IPS-NIHi7 (cell line): ENCODE data around the gene KCMF1.

ENCODE experiments used
- DNase-seq: peaks from one replicate; pipeline ENCODE4 v3.0.0; 2012; ENCODE audit warnings: mixed read lengths; ENCODE audit errors: extremely low spot score

The KCMF1 gene

DNA sequence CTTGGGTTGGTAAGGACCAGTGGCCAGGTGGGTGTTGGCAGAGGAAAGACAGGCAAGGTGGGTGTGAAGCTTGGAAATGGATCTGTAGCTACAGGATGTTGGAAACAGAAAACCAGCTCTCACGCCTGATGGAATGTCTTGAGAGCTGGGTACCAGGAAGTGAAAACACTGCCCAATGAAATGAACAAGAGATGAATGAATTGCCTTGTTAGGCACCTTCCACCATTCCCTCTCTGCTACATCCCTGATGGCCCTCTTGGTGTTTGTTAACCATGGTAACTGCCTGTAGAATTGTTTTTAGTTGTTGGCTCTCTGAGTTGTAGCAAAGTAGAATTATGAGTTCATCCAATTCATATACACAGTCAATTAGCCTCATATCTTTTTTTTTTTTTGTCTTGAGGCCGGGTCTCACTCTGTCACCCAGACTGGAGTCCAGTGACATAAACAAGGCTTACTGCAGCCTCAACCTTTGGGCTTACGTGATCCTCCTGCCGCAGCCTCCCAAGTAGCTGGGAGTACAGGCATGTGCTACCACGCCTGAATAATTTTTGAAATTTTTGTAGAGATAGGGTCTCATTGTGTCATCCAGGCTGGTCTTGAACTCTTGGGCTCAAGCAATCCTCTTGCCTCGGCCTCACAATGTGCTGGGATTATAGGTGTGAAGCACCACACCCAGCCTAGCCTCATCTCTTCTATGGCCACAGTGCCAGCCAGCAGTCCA lies 9.5 kb downstream of the KCMF1 start:
- DNase-seq, result no peak

DNA sequence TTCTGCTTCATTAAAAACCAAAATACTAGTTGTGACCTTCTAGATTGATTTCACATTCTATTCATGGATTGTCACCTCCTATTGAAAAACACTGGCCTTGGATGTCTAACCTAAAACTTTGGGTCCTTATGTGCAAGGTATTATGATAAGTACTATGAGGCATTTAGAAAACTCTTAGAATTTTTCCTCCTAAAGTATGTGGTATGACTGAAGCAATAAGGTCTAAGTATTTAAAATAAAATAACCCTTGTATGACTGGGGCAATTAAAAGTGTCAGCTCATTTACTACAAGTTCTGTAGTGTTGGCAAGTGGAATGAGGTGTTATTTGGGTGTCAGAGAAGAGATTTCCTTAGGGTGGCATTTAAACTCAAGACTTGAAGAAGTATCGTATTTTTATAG lies 15.1 kb downstream of the KCMF1 start:
- DNase-seq, result no peak

GRCh38 chr2:84989422-84989821 lies 18.5 kb downstream of the KCMF1 start:
- DNase-seq, result no peak

GRCh38 chr2:84989927-84990326 lies 19.0 kb downstream of the KCMF1 start:
- DNase-seq, result no peak

- no peak for DNase-seq
Observed at GRCh38 chr2:84991404-84992160, 20.6 kb downstream of the KCMF1 start.

DNA sequence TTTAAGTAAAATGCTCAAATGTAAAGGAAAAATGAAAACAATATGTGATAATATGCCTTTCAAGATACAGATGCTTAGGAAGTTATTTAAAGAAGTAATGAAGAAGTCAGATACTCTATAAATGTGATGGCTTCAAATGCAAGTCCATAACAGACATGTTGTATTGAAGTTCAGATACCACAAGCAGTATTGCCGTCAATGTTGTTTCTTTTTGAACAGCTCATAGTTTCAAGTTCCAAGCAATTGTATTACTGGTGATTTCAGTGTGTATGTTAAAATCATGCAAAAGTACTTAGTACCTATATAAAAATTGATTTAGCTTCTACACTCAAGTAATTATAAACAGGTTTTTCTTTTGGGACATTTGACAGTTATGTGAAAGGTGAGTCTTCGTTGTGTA lies 24.9 kb downstream of the KCMF1 start:
- no peak for DNase-seq

- DNase-seq, result no peak
Observed at GRCh38 chr2:84996909-84997308, 25.9 kb downstream of the KCMF1 start.

DNA sequence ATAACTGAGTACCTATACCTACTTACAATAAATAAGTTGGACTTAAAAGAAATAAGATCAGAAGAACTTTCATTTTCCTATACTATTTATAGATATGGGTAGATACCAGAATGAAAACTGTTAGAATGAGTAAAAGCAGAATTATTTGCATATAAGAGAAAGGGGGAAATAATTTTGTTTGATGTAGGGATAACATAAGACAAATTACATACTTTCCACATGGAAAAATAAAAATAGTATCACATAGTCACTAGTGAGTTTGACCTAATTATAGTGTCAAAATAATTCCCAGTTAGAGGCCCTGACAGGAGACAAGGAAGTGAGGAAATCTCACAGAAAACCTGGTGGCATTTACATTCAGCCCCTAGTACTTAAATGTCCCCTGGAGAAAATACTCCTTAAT lies 28.6 kb downstream of the KCMF1 start:
- no peak for DNase-seq

DNA sequence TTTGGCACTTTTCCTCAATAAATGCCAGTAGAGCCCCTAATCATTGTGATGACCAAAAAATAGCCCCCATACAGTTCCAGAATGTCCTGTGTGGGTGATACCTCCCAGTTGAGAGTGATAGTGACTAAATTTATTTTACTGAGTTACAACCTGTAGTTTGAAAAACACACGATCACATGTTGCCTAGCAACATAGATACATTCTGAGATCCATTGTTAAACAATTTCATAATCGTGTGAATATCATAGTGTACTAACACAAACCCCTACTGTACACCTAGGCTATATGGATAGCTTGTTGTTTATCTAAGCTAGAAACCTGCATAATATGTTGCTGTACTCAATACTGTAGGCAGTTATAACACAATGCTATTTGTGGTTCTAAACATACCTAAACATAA lies 30.6 kb downstream of the KCMF1 start:
- DNase-seq, result no peak

- no peak for DNase-seq
Observed at GRCh38 chr2:85002534-85002933, 31.6 kb downstream of the KCMF1 start.

DNA sequence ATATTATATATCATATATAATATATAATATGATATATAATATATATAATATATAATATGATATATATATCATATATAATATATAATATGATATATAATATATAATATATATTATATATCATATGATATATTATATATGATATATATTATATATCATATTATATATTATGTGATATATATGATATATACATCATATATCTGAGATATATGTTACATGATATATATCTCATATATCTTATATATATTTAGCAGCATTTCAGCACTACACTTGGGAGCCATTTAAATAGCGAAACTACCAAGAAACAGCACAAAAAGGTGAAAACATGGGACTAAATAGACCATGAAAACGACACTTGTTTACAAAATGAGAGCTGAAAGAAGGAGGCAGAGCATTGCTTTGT lies 37.3 kb downstream of the KCMF1 start:
- DNase-seq, result no peak

- no peak for DNase-seq
Observed at GRCh38 chr2:85009019-85009618, 38.2 kb downstream of the KCMF1 start.

DNA sequence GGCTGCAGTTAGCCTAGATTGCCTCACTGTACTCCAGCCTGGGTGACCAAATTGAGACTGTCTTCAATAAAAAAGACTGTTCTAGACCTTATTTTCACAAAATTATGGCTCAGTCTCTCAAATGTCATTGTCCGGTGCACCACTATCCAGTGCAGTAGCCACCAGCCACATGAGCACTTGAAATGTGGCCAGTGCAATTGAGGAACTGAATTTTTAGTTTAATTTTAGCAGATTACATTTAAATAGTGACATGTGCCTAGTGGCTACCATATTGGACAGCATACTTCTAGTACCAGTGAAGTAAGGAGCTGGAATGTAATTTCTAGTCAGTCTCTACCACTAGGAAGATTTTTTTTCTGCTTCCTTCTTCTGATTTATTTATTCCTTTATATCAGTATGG lies 39.4 kb downstream of the KCMF1 start:
- DNase-seq, result no peak

- DNase-seq, result no peak
Observed at GRCh38 chr2:85011098-85011497, 40.1 kb downstream of the KCMF1 start.

GRCh38 chr2:85011747-85012146 lies 40.8 kb downstream of the KCMF1 start:
- DNase-seq, result peak; percentile 50

DNA sequence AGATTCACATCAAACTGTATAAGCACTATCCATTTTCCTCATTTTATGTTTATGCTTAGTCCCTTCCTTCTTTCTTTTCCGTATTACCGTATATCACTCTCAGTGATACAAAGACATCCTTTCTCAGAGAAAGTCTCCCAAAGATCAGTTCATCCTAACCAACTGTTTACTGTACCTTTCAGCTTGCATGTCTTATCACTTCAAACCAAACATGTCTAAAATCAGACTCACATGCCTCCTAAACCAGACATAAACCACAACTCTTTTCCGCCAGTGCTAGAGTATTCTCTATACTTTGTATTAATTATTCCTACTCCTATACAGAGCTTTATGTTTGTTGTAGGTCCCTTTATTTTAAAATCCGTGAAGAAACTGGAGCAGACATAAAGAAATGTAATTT lies 41.5 kb downstream of the KCMF1 start:
- no peak for DNase-seq

DNA sequence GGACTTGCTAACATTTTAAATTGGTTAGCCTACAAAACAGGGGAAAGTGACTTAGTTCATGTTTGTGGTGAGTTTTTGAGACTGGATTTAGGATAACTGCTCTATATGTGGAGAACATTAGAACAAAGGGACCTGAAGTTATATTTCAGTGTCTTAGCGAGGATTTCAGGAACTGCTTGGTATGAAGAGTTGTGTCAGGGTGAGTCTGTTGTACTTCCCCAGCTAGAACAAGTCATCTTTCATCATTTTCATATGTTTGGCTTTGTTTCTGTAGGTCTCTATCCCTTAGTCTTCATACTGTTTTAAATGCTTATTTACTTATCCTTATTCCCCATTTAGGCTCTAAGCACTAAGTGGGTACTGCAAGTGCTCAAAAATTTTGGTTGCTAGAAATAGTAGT lies 41.9 kb downstream of the KCMF1 start:
- DNase-seq, result no peak

DNA sequence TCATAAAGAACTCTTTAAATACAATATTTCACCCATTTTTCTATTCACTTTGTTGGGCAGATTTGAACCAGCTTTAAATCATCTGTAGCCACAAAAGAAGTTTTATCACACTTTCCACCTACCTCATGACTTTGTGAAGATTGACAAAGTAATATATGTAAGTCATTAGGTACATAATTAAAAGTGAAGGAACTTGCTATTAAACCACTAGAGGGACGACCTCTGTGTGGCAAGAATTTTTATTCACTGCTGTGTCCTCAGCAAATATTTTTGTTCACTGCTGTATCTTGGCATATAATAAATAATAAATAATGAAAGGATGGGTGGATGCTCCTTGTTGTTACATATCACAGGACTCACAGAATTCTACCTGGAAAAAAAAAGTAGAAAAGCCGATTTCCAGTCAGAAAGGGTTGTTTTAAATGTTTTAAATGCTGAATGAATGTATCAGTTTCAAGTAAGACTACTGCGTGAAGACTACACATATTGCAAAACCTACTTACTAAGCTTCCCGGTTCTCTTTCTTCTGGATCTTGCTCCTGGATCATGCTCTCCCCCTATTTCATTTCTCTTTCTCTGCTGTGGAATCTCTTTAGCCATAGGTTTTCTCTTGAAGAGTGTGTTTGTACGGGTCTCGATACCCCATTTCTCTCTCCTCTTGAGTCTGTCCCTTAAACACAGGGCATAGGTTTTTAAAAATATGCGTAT lies 44.8 kb downstream of the KCMF1 start:
- DNase-seq, result no peak

GRCh38 chr2:85016446-85016845 lies 45.5 kb downstream of the KCMF1 start:
- DNase-seq, result no peak

- peak; percentile 15 for DNase-seq
Observed at GRCh38 chr2:85017411-85018048, 46.6 kb downstream of the KCMF1 start.

DNA sequence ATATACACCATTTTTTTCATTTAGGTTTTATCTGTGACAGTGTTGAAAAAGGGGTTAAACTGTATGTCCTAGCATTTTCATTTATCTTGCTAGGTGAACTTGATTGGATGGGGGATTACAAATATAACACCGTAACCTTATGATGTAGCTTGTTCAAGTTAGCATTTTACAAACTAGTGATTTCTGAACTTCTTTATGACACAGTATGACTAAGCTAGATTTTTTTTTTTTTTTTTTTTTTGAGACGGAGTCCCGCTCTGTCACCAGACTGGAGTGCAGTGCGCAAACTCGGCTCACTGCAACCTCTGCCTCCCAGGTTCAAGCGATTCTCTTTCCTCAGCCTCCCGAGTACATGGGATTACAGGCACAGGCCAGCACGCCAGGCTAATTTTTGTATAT lies 47.1 kb downstream of the KCMF1 start:
- DNase-seq, result no peak

- no peak for DNase-seq
Observed at GRCh38 chr2:85019121-85019520, 48.2 kb downstream of the KCMF1 start.
